Astrocyte (in vitro differentiated cells and primary cell): ENCODE measurements around the gene DEFB125.

ENCODE experiments used
- EZH2 ChIP-seq: IDR thresholded peaks from 2 replicates; pipeline ENCODE4 v1.6.1; 2012; ENCODE audit warnings: mild to moderate bottlenecking, low read length, inconsistent platforms; ENCODE audit not compliant: insufficient read depth
- TF ChIP-seq, protein P1 (sequence below): IDR thresholded peaks from 2 replicates; pipeline ENCODE4 v1.5.1; 2011; ENCODE audit warnings: low read depth, mild to moderate bottlenecking, inconsistent platforms, low read length, moderate library complexity; ENCODE audit not compliant: insufficient read depth

DNA sequence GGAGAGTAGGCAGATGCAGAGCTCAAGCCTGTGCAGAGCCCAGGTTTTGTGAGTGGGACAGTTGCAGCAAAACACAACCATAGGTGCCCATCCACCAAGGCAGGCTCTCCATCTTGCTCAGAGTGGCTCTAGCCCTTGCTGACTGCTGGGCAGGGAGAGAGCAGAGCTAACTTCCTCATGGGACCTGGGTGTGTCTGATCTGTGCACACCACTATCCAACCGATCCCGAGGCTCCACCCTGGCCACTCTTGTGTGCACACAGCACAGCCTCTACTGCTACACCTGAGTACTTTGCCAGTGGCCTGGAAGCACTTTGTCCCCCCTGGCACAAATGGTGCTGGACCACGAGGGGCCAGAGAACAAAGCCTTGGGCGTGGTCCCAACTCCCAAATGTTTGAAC lies 7.9 kb upstream of the DEFB125 start:
- TF ChIP-seq, protein P1, sequence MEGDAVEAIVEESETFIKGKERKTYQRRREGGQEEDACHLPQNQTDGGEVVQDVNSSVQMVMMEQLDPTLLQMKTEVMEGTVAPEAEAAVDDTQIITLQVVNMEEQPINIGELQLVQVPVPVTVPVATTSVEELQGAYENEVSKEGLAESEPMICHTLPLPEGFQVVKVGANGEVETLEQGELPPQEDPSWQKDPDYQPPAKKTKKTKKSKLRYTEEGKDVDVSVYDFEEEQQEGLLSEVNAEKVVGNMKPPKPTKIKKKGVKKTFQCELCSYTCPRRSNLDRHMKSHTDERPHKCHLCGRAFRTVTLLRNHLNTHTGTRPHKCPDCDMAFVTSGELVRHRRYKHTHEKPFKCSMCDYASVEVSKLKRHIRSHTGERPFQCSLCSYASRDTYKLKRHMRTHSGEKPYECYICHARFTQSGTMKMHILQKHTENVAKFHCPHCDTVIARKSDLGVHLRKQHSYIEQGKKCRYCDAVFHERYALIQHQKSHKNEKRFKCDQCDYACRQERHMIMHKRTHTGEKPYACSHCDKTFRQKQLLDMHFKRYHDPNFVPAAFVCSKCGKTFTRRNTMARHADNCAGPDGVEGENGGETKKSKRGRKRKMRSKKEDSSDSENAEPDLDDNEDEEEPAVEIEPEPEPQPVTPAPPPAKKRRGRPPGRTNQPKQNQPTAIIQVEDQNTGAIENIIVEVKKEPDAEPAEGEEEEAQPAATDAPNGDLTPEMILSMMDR: no peak
- no peak for TF ChIP-seq EZH2
